NCI-H2029 (cell line): ENCODE results near the gene PNPLA1.

Experiments
- DNase-seq: peaks from one replicate; lab custom pipeline; 2025; lab: John Stamatoyannopoulos, UW

Gene PNPLA1, protein sequence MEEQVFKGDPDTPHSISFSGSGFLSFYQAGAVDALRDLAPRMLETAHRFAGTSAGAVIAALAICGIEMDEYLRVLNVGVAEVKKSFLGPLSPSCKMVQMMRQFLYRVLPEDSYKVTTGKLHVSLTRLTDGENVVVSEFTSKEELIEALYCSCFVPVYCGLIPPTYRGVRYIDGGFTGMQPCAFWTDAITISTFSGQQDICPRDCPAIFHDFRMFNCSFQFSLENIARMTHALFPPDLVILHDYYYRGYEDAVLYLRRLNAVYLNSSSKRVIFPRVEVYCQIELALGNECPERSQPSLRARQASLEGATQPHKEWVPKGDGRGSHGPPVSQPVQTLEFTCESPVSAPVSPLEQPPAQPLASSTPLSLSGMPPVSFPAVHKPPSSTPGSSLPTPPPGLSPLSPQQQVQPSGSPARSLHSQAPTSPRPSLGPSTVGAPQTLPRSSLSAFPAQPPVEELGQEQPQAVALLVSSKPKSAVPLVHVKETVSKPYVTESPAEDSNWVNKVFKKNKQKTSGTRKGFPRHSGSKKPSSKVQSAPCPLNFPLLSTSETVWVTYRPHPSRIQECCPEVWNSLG

GRCh38 chr6:36269834-36270705 lies at the start of gene PNPLA1:
Gene PNPLA1 (plus strand): TSS chr6:36270060. CDS start chr6:36270460, 400 bp downstream.
- no peak for DNase-seq

DNA sequence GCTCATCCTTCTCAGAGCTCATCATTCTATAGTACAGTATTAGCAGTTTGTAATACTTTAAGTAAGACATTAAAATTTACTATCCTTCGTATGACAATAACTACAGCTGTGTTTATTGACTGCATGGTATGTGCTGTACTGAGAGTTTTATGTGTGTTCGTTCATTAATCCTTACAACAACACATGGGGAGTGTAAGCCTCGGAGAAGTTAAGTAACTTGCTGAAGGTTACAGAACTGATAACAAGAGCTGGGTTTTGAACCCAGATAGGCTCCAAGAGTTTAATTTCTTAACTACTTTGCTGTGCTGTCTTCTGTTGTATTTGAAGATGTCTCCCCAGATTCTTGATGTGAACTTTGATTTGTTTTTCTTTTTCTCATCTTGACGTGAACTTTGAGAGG lies 49.6 kb upstream of the PNPLA1 start:
- no peak for DNase-seq

- no peak for DNase-seq
These were observed 48.2 kb upstream of the PNPLA1 start for GRCh38 chr6:36221674-36222073.

DNA sequence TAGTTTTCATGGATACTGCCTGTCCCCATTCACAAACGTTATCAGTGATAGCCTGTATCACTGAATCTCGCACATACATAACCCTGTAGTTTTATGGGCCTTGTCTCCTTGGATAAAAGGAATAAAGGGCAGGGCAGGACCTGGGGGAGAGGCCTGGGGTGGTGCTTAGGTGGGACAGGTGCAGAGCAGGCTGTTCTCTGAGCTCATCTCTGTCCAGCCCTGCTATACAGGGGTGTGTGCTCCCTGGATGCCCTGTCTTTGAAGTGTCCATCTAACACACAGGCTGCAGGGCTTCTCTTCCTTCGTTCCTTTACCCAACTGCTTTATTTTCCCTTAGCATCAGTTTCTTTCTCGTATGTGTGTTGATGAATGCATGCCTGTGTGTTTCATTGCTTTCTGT lies 46.9 kb upstream of the PNPLA1 start:
- no peak for DNase-seq

GRCh38 chr6:36223706-36224105 lies 46.2 kb upstream of the PNPLA1 start:
- DNase-seq: no peak

GRCh38 chr6:36224918-36225461 lies 44.9 kb upstream of the PNPLA1 start:
- no peak for DNase-seq

DNA sequence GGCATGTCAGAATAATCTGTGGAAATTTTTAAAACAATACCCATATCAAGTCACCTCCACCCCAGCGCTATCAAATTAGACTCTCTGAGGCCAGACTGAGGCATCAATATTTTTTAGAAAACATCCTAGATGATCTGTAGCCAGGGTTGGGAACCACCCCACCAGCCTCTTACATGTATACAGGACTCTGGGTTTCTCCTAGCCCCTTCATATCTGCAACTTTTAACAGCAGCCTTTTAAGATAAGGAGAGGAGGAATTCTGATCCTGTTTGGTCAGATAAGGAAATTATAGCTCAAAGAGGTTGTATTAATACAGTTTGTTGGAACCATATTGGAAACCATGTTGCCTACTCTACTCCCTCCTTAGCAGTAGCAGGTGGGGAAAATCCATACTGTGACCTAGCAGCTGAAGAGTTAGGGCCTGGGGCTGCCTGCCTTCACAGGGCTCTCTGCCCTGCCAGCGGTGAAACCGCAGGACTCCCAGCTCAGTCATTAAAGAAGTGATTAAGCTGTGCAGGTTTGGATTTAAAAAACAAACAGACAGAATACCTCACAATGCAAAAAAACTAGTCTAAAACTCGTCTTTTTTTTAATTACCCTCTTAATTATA lies 43.3 kb upstream of the PNPLA1 start:
- no peak for DNase-seq

GRCh38 chr6:36227379-36228228 lies 42.3 kb upstream of the PNPLA1 start:
- DNase-seq: peak; percentile 39

- DNase-seq: no peak
These were observed 40.6 kb upstream of the PNPLA1 start for GRCh38 chr6:36229223-36229622.

GRCh38 chr6:36230371-36230770 lies 39.5 kb upstream of the PNPLA1 start:
- DNase-seq: no peak

- no peak for DNase-seq
These were observed 37.7 kb upstream of the PNPLA1 start for GRCh38 chr6:36232172-36232571.

- DNase-seq: no peak
These were observed 34.6 kb upstream of the PNPLA1 start for GRCh38 chr6:36235309-36235708.

- DNase-seq: no peak
These were observed 34.0 kb upstream of the PNPLA1 start for GRCh38 chr6:36235862-36236261.

DNA sequence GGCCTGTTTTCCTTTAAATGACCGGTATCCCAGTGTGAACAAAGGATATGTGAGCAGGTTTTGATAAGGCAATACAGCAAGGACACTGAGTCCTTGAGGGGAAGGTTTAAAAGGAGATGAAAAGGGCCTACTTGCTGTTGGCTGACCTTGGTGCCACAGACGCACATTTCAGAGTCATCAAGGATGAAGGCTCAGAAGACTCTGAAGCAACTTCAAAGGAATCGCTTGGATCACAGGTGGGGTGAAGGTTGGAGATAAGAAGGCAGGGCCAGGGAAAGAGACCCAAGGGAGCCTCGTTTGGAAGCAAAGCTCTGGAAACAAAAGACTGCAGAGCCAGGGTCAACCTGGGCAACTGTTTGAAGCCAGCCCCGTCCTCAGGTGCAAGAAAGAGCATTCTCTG lies 30.1 kb upstream of the PNPLA1 start:
- DNase-seq: no peak

DNA sequence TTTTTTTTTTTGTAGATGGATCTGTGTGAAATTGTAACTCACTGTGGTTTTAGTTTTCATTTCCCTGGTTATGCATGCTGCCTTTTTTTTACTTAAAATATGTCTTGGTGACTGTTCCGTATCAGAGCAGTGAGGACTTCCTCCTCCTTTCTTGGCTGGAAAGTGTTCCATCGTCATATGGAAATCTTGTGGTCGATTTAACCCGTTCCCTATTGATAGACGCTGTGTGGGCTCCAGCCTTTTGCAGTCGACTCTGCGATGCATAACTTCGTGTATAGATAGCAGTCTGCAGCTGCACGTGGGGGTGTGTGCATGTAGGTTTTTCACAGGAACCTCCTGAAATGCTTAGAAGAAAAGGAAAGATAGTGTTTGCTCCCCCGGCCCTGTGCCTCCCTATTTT lies 28.1 kb upstream of the PNPLA1 start:
- no peak for DNase-seq

DNA sequence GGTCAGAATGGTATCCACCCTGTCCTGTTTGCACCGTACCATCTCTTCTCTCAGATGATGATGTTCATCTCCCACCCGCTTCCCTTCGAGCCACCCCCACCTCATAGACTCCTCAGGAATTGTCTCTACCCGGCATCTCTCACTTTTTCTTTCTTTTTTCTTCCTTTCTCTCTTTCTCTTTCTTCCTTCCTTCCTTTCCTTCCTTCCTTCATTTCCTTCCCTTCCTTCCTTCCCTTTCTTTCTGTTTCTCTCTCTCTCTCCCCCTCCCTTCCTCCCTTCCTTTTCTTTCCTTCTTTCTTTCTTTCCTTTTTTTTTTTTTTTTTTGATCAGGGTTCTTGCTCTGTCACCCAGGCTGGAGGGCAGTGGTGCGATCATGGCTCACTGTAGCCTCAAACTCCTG lies 27.7 kb upstream of the PNPLA1 start:
- DNase-seq: no peak

- DNase-seq: no peak
These were observed 27.2 kb upstream of the PNPLA1 start for GRCh38 chr6:36242626-36243025.

DNA sequence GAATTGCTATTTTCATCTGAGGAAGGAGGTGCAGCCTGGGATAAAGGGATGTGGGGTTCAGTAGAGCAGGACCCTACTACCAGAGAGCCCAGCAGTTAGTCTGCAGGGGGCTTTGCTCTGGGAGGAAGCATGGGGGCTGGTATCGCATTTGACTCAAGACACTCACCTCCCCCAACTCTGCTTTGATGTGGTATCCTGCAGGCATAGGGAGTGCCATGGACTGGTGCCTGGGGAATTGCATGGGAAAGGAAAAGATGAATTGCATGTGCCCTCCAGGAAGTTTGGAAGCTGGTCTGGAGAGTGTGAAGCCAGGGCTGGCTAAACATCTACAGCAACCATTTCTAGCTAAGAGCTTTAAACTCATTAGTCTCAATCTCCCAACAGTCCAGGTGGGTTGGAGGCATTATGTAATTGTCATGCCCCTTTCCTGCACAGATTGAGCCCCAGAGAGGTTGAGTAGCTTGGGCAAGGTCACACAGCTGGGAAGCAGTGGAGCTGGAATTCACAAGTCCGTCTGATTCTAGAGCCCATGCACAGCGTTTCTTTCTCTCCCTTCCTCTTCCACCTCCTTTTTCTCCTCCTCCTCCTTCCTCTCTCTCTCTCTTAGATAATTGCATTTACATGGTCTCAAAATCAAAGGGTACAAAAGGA lies 26.2 kb upstream of the PNPLA1 start:
- no peak for DNase-seq

- no peak for DNase-seq
These were observed 25.1 kb upstream of the PNPLA1 start for GRCh38 chr6:36244641-36245280.

DNA sequence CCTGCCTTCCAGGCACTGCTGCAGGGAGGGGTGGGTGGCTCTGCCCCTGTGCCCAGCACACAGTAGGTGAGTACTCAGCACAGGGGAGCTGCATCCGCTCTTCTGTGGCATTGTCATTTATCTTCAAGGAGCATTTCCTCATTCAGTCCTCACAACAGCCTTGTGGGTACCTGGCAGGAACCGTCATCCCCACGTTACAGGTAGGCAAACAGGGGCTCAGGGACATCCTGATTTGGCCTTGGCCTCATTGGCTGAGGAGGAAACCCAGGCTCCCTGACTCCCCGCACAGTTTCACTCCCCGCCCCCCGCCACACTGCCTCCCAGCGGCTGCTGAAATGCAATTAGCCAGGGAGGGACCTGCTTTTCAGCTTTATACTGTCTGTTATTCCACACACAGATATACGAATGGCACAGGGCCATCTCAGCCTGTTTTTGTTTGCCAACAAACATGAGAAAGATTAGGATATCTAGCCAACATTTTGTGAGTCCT lies 24.2 kb upstream of the PNPLA1 start:
- peak; percentile 59 for DNase-seq
